HepG2 (cell line): ENCODE results near the gene UBASH3A. TPM values are rescaled to one million over a fixed set of nuclear protein-coding genes. Genes with fewer than 3 reads are reported as not detected.

Experiments
- ATAC-seq: fragments of 200-7000 bp; cut with Tn5 transposase; 3 replicates; pipeline ENCODE4 v1.9.1; 2020; ENCODE audit warnings: mild to moderate bottlenecking, moderate library complexity
- BruUV-seq: library from RNA; stranded (reverse); fragments of 400-500 nt; replicated peaks from 2 replicates; lab custom pipeline; 2021; lab: Mats Ljungman, UMichigan
- CTCF ChIA-PET: fragments of 300-600 bp; formaldehyde crosslinking; extraction: SDS; loops from one replicate; lab custom pipeline; 2021; ENCODE audit warnings: low total read pairs, inconsistent platforms, low intra/inter-chr PET ratio; lab: Yijun Ruan, JAX
- POLR2A ChIA-PET: fragments of 350-600 bp; sonication (Branson Sonifier 250); formaldehyde crosslinking; loops from one replicate; lab custom pipeline; 2020; ENCODE audit warnings: antibody characterized with exemption, inconsistent platforms; lab: Yijun Ruan, JAX
- DNase-seq: peaks from one replicate; pipeline ENCODE4 v3.0.0-alpha.2; 2015; ENCODE audit warnings: low spot score
- FAIRE-seq: peaks from 3 replicates; lab custom pipeline; 2011; peaks lifted over from hg19 to GRCh38; lab: Jason Lieb, UNC
- H2AFZ ChIP-seq: one replicate; pipeline ENCODE4 v1.6.1; 2011; ENCODE audit warnings: low read length, inconsistent platforms
- H3K27ac ChIP-seq: fragments of 300-600 bp; 3 replicates; pipeline ENCODE4 v1.8.0; 2011; ENCODE audit warnings: mixed run types, mild to moderate bottlenecking, mixed read lengths, low read length, inconsistent platforms; ENCODE audit not compliant: insufficient read depth; ENCODE audit errors: extremely low read length
- H3K27me3 ChIP-seq, 2 experiments: fragments of 200-600 bp in 1 of 2; 2 replicates in 1 of 2; 3 replicates in 1 of 2; pipeline versions ENCODE4 v1.6.0 to v1.8.0; 2011; ENCODE audit warnings: low read length in 2 of 2, mild to moderate bottlenecking in 2 of 2, moderate library complexity in 2 of 2, inconsistent platforms in 1 of 2; ENCODE audit not compliant: insufficient read depth in 2 of 2, control insufficient read depth in 1 of 2
- H3K36me3 ChIP-seq, 2 experiments: fragments of 200-600 bp in 1 of 2; replicated peaks in 1 of 2; 2 replicates in 1 of 2; 3 replicates in 1 of 2; pipeline versions ENCODE4 v1.5.1 to v1.8.0; 2011; ENCODE audit warnings: low read length in 2 of 2, inconsistent platforms in 1 of 2; ENCODE audit not compliant: insufficient read depth in 2 of 2, control insufficient read depth in 1 of 2
- H3K4me1 ChIP-seq: 2 replicates; pipeline ENCODE4 v1.5.1; 2012; ENCODE audit warnings: low read length, inconsistent platforms; ENCODE audit not compliant: insufficient read depth
- H3K4me2 ChIP-seq: 2 replicates; pipeline ENCODE4 v1.6.0; 2011; ENCODE audit warnings: low read depth, low read length, inconsistent platforms
- H3K4me3 ChIP-seq, 3 experiments: fragments of 200-600 bp in 1 of 3; sonication (generic), shearing (Covaris generic) in 1 of 3; replicated peaks in 1 of 3; 2 replicates each; pipeline ENCODE4 v1.5.1; 2011 to 2016; ENCODE audit warnings: low read length in 3 of 3, inconsistent platforms in 2 of 3, low read depth in 2 of 3, mild to moderate bottlenecking in 2 of 3, control low read depth in 1 of 3, mixed read lengths in 1 of 3; ENCODE audit not compliant: insufficient read depth in 1 of 3
- H3K79me2 ChIP-seq: one replicate; pipeline ENCODE4 v1.6.1; 2011; ENCODE audit warnings: low read length, inconsistent platforms; ENCODE audit not compliant: insufficient read depth
- H3K9ac ChIP-seq: 2 replicates; pipeline ENCODE4 v1.6.0; 2011; ENCODE audit warnings: mild to moderate bottlenecking, low read depth, low read length, inconsistent platforms; ENCODE audit not compliant: insufficient read depth
- H3K9me3 ChIP-seq: 2 replicates; pipeline ENCODE4 v1.5.1; 2012; ENCODE audit warnings: mild to moderate bottlenecking, low read length
- H4K20me1 ChIP-seq: 2 replicates; pipeline ENCODE4 v1.6.0; 2011; ENCODE audit warnings: inconsistent platforms, mild to moderate bottlenecking, low read length, moderate library complexity; ENCODE audit not compliant: insufficient read depth
- DNMT1 ChIP-seq: sonication (generic); formaldehyde crosslinking; IDR thresholded peaks from 2 replicates; pipeline ENCODE4 v1.5.1; 2020; ENCODE audit warnings: mild to moderate bottlenecking, missing genetic modification reagents
- DZIP1 ChIP-seq: sonication (generic); formaldehyde crosslinking; IDR thresholded peaks from 2 replicates; pipeline ENCODE4 v1.5.0; 2020; ENCODE audit warnings: mild to moderate bottlenecking, missing genetic modification reagents
- FOXA1 ChIP-seq, 2 experiments: fragments of 450-650 bp in 1 of 2; sonication (generic) in 1 of 2; formaldehyde crosslinking in 1 of 2; IDR thresholded peaks; 2 replicates each; pipeline versions ENCODE4 v1.4.0 to v1.6.1; 2016 to 2020; ENCODE audit warnings: missing genetic modification reagents in 1 of 2
- HOXA3 ChIP-seq: sonication (generic); formaldehyde crosslinking; IDR thresholded peaks from 2 replicates; pipeline ENCODE4 v1.5.0; 2020; ENCODE audit warnings: missing genetic modification reagents
- SNAPC5 ChIP-seq: sonication (generic); formaldehyde crosslinking; IDR thresholded peaks from 2 replicates; pipeline ENCODE4 v1.8.1; 2023; ENCODE audit warnings: mild to moderate bottlenecking, missing genetic modification reagents, borderline replicate concordance
- WIZ ChIP-seq: sonication (generic); formaldehyde crosslinking; IDR thresholded peaks from 2 replicates; pipeline ENCODE4 v1.5.1; 2020; ENCODE audit warnings: mild to moderate bottlenecking, missing genetic modification reagents
- ZNF768 ChIP-seq: sonication (generic); formaldehyde crosslinking; IDR thresholded peaks from 2 replicates; pipeline ENCODE4 v1.4.0; 2020; ENCODE audit warnings: missing genetic modification reagents
- WGBS: methylation state at CpG from one replicate; pipeline ENCODE4 v1.1.6; 2017; ENCODE audit warnings: low lambda C conversion rate; 5-methylcytosine and 5-hydroxymethylcytosine counted together
- in situ Hi-C: cut with HindIII; loops from 2 replicates; pipeline ENCODE4 v1.10.0; 2017; ENCODE audit warnings: low pct_unique_long_range_greater_than_20kb; ENCODE audit not compliant: extremely low pct_ligation_motif_present
- intact Hi-C: fragments of 100-400 bp; cut with micrococcal nuclease; formaldehyde crosslinking; loops from one replicate; pipeline ENCODE4 v1.10.0; 2022; ENCODE audit not compliant: unreplicated experiment
- polyA plus RNA-seq, 8 experiments: library from polyadenylated mRNA; depleted of rRNA in 3 of 8; stranded (reverse) in 7 of 8; unstranded in 1 of 8; fragments of >200 nt; fragmentation: Illumina TruSeq in 4 of 8; extraction: Trizol in 4 of 8; gene quantifications; 2 replicates each; pipeline versions ENCODE4 v1.2.1 to v1.2.3, GENCODE V29; 2011 to 2016; ENCODE audit warnings: low read depth in 4 of 8, missing spikeins in 1 of 8, mixed read lengths in 1 of 8; ENCODE audit not compliant: insufficient read depth in 1 of 8
- total RNA-seq, 5 experiments: library from RNA; depleted of rRNA; stranded (reverse); fragments of >200 nt; fragmentation: Illumina TruSeq; extraction: Trizol; gene quantifications; 2 replicates each; pipeline ENCODE4 v1.2.3, GENCODE V29; 2016; ENCODE audit warnings: low read depth in 1 of 5

Gene UBASH3A
- total and polyA plus RNA-seq, 2 of the 13 experiments (the other 11 are each of a cell fraction or from before 2014, with no cell fraction given) = not detected

DNA sequence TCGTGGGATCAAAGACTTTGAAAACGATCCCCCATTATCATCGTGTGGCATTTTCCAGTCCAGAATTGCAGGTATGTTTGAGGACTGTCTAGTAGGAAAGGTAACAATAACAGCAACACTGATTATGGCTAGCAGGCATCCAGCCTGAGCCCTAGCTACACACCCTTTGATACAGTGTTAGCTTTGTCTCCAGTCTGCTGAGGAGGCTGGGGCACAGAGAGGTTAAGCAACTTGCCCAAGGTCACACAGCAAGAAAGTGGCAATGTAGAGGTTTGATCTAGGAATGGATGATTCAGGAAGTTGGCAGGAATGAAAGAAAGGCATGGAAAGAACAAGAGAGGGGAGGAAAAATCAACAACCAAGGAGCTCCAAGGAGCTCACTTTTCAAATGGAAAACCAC, 31.2 kb downstream of the UBASH3A start:
- Histone ChIP-seq H3K79me2 (no peaks in the 10 kb centered on the region), H3K27ac (no peak overlapping the region), H3K27me3 (no peaks in the 10 kb centered on the region), H3K4me1 (no peaks in the 10 kb centered on the region), H3K9ac (no peak overlapping the region), H2AFZ (no peak overlapping the region), H4K20me1 (no peaks in the 10 kb centered on the region), H3K9me3 (no peaks in the 10 kb centered on the region)
- CTCF ChIA-PET = no interaction called here
- in situ Hi-C loops (no loop called here), intact Hi-C loops (no loop called here)
- no peak for DNase-seq
- TF ChIP-seq FOXA1 (IDR thresholded peaks at IDR 0.05) (no peak), FOXA1 (CRISPR knock-in tag; IDR thresholded peaks at IDR 0.05) (no peak), ZNF768 (CRISPR knock-in tag) (peak; percentile 75; the same call in 1 of the 2 replicates), DZIP1 (CRISPR knock-in tag) (no peak)
- TF ChIP-seq, all 625 proteins: peak for 1
- ATAC-seq (no peak), FAIRE-seq (no peak)
- BruUV-seq = no TSS peak
- POLR2A ChIA-PET = no interaction called here
- 0% methylated on average over 3 of the region's 3 CpGs for WGBS
- Histone ChIP-seq H3K36me3 (no peaks in the 10 kb centered on the region), H3K4me2 (no peak overlapping the region), H3K4me3 (no peak overlapping the region)

GRCh38 chr21:42435401-42435800, 31.7 kb downstream of the UBASH3A start:
- BruUV-seq = no TSS peak
- H3K9ac ChIP-seq = no peak overlapping the region
- ChIA-PET CTCF (no interaction called here), POLR2A (no interaction called here)
- no peaks in the 10 kb centered on the region for H3K4me1 ChIP-seq
- 8% methylated on average over 4 of the region's 4 CpGs for WGBS
- in situ Hi-C loops = no loop called here
- H3K79me2 ChIP-seq = no peaks in the 10 kb centered on the region
- DNase-seq (no peak), FAIRE-seq (no peak), ATAC-seq (no peak)
- no peak overlapping the region for H2AFZ ChIP-seq
- H3K4me2 ChIP-seq = no peak overlapping the region
- TF ChIP-seq SNAPC5 = no peak
- no peak for TF ChIP-seq WIZ (CRISPR knock-in tag)
- no peak for TF ChIP-seq HOXA3 (CRISPR knock-in tag)
- TF ChIP-seq DNMT1 (CRISPR knock-in tag) = no peak
- H4K20me1 ChIP-seq = no peaks in the 10 kb centered on the region
- H3K4me3 ChIP-seq = no peak overlapping the region
- no peaks in the 10 kb centered on the region for H3K36me3 ChIP-seq
- H3K27me3 ChIP-seq = no peaks in the 10 kb centered on the region
- no peaks in the 10 kb centered on the region for H3K9me3 ChIP-seq
- intact Hi-C loops = no loop called here
- H3K27ac ChIP-seq = no peak overlapping the region
